Upper lobe of right lung (tissue), 1 donor: Measurements from ENCODE around the gene CDK7. TPM values are rescaled to one million over a fixed set of nuclear protein-coding genes. Genes with fewer than 3 reads are reported as not detected.
"Not testable (repeated sequence)": the region's sequence is repeated elsewhere in the genome, so short reads cannot be mapped to it uniquely, and the experiment has no call there.

Experiments
- ATAC-seq: fragments of 200-7000 bp; cut with Tn5 transposase; one replicate; pipeline ENCODE4 v1.9.1; 2020; ENCODE audit warnings: mild to moderate bottlenecking, moderate library complexity
- DNase-seq: peaks from one replicate; pipeline ENCODE4 v3.0.0-alpha.2; 2020
- H3K27ac ChIP-seq: fragments of 200-600 bp; one replicate; pipeline ENCODE4 v1.8.0; 2022
- H3K27me3 ChIP-seq: fragments of 200-600 bp; one replicate; pipeline ENCODE4 v1.8.0; 2022; ENCODE audit warnings: mild to moderate bottlenecking
- H3K36me3 ChIP-seq: fragments of 200-600 bp; one replicate; pipeline ENCODE4 v1.8.0; 2022
- H3K4me1 ChIP-seq: fragments of 200-600 bp; one replicate; pipeline ENCODE4 v1.8.0; 2022
- H3K4me3 ChIP-seq: fragments of 200-600 bp; one replicate; pipeline ENCODE4 v1.8.0; 2022; ENCODE audit warnings: mild to moderate bottlenecking
- H3K9me3 ChIP-seq: fragments of 200-600 bp; one replicate; pipeline ENCODE4 v1.8.0; 2022
- CTCF ChIP-seq: fragments of 200-600 bp; IDR thresholded peaks from one replicate; pipeline ENCODE4 v1.8.0; 2022; ENCODE audit warnings: antibody characterized with exemption
- intact Hi-C: fragments of 100-400 bp; cut with DNase I; formaldehyde crosslinking; loops from one replicate; pipeline ENCODE4 v1.11.0; 2022
- total RNA-seq: library from RNA; stranded (reverse); fragmentation: NEBNext Ultra II Directional; extraction: Animal tissue kit (Norgen Biotek cat#: 25700); gene quantifications from one replicate; pipeline ENCODE4 v1.2.1, GENCODE V29; 2021
- donor health status: DM: no; HTN: yes; CAD: no; lungs with severe emphysema.

The CDK7 gene
- total RNA-seq, 1 donor from 2014 or later = 21.9 TPM

GRCh38 chr5:69225860-69226259 is 8.8 kb upstream of the CDK7 start:
- no peak for DNase-seq

GRCh38 chr5:69230181-69230580 is 4.5 kb upstream of the CDK7 start:
- intact Hi-C loops = no loop called here
- no peak for TF ChIP-seq CTCF
- Histone ChIP-seq H3K27me3 (no peaks in the 10 kb centered on the region), H3K27ac (no peak overlapping the region), H3K4me1 (no peaks in the 10 kb centered on the region), H3K36me3 (peaks cover 53% of the 10 kb centered on the region), H3K9me3 (no peaks in the 10 kb centered on the region), H3K4me3 (no peak overlapping the region)
- DNase-seq = peak; percentile 13
- ATAC-seq = no peak

More at GRCh38 chr5:69225860-69226259, 8.8 kb upstream of the CDK7 start:
- TF ChIP-seq CTCF = no peak
- no peak for ATAC-seq
- intact Hi-C loops = no loop called here
- Histone ChIP-seq H3K9me3 (no peaks in the 10 kb centered on the region), H3K4me3 (no peak overlapping the region), H3K27ac (no peak overlapping the region), H3K36me3 (peaks cover 53% of the 10 kb centered on the region), H3K27me3 (no peaks in the 10 kb centered on the region), H3K4me1 (no peaks in the 10 kb centered on the region)

- no peak overlapping the region for H3K4me3 ChIP-seq
- no peak overlapping the region for H3K27ac ChIP-seq
- H3K9me3 ChIP-seq = no peaks in the 10 kb centered on the region
- DNase-seq (no peak), ATAC-seq (no peak)
- TF ChIP-seq CTCF = no peak
- H3K4me1 ChIP-seq = peaks cover 8% of the 10 kb centered on the region
- intact Hi-C loops = no loop called here
- no peaks in the 10 kb centered on the region for H3K27me3 ChIP-seq
- peaks cover 43% of the 10 kb centered on the region for H3K36me3 ChIP-seq
These were observed 3.4 kb upstream of the CDK7 start for GRCh38 chr5:69231281-69231680.

- ATAC-seq (no peak), DNase-seq (peak; percentile 11)
- intact Hi-C loops = no loop called here
- Histone ChIP-seq H3K36me3 (peaks cover 37% of the 10 kb centered on the region), H3K4me1 (peaks cover 9% of the 10 kb centered on the region), H3K9me3 (no peaks in the 10 kb centered on the region), H3K27ac (no peak overlapping the region), H3K27me3 (no peaks in the 10 kb centered on the region), H3K4me3 (no peak overlapping the region)
- no peak for TF ChIP-seq CTCF
These were observed 2.8 kb upstream of the CDK7 start for GRCh38 chr5:69231851-69232250.

- DNase-seq, H3K9me3 ChIP-seq, H3K4me1 ChIP-seq, H3K27ac ChIP-seq, ATAC-seq, intact Hi-C loops, H3K36me3 ChIP-seq, H3K4me3 ChIP-seq, H3K27me3 ChIP-seq: not testable (repeated sequence)
These were observed 2.0 kb downstream of the CDK7 start for GRCh38 chr5:69236733-69237132.

- no peaks in the 10 kb centered on the region for H3K27me3 ChIP-seq
- no peaks in the 10 kb centered on the region for H3K9me3 ChIP-seq
- TF ChIP-seq CTCF = no peak
- H3K36me3 ChIP-seq = peaks cover 10% of the 10 kb centered on the region
- no peak overlapping the region for H3K27ac ChIP-seq
- ATAC-seq (no peak), DNase-seq (no peak)
- no peak overlapping the region for H3K4me3 ChIP-seq
- peaks cover 9% of the 10 kb centered on the region for H3K4me1 ChIP-seq
- intact Hi-C loops = no loop called here
These were observed 3.2 kb downstream of the CDK7 start for GRCh38 chr5:69237877-69238276.
